SK-N-SH treated with all-trans-retinoic acid at 6 μM for 48 hours (cell line): ENCODE measurements around the gene PBX3.
A peak's percentile ranks its signal among the peaks of the same experiment; 100 is the strongest.

Source experiments
- ATAC-seq: fragments of 200-7000 bp; cut with Tn5 transposase; 3 replicates; pipeline ENCODE4 v1.9.1; 2020; ENCODE audit warnings: mild to moderate bottlenecking, moderate library complexity
- ARNTL ChIP-seq: fragments of 450-650 bp; formaldehyde crosslinking; IDR thresholded peaks from 2 replicates; pipeline ENCODE4 v1.5.0; 2020; ENCODE audit warnings: low read depth, mild to moderate bottlenecking, moderate library complexity, borderline replicate concordance
- BACH2 ChIP-seq: fragments of 250-450 bp; sonication (Bioruptor Pico); IDR thresholded peaks from 2 replicates; pipeline ENCODE4 v1.9.0; 2021; ENCODE audit warnings: mild to moderate bottlenecking, borderline replicate concordance
- CSDC2 ChIP-seq: fragments of 250-450 bp; sonication (Bioruptor Pico); IDR thresholded peaks from 2 replicates; pipeline ENCODE4 v1.5.0; 2020; ENCODE audit warnings: mild to moderate bottlenecking, moderate library complexity
- ESRRG ChIP-seq: fragments of 250-450 bp; sonication (Bioruptor Pico); IDR thresholded peaks from 2 replicates; pipeline ENCODE4 v1.6.1; 2021; ENCODE audit warnings: mild to moderate bottlenecking
- GLIS3 ChIP-seq: fragments of 250-450 bp; sonication (Bioruptor Pico); IDR thresholded peaks from 2 replicates; pipeline ENCODE4 v1.5.0; 2020; ENCODE audit warnings: mild to moderate bottlenecking, moderate library complexity
- ISL1 ChIP-seq: fragments of 250-450 bp; sonication (Bioruptor Pico); IDR thresholded peaks from 2 replicates; pipeline ENCODE4 v2.1.2; 2022; ENCODE audit warnings: mild to moderate bottlenecking, moderate library complexity
- OSR1 ChIP-seq: fragments of 250-450 bp; sonication (Bioruptor Pico); IDR thresholded peaks from 2 replicates; pipeline ENCODE4 v1.8.0; 2022; ENCODE audit warnings: moderate library complexity, mild to moderate bottlenecking, inconsistent platforms
- PPARA ChIP-seq: fragments of 250-450 bp; sonication (Bioruptor Pico); IDR thresholded peaks from 2 replicates; pipeline ENCODE4 v1.5.0; 2020; ENCODE audit warnings: mild to moderate bottlenecking, borderline replicate concordance
- RARB ChIP-seq: fragments of 250-450 bp; sonication (Bioruptor Pico); IDR thresholded peaks from 2 replicates; pipeline ENCODE4 v1.8.0; 2021; ENCODE audit warnings: mild to moderate bottlenecking, moderate library complexity
- SNAI2 ChIP-seq: fragments of 250-450 bp; sonication (Bioruptor Pico); IDR thresholded peaks from 2 replicates; pipeline ENCODE4 v1.5.0; 2020; ENCODE audit warnings: mild to moderate bottlenecking, moderate library complexity
- TCF4 ChIP-seq: fragments of 250-450 bp; sonication (Bioruptor Pico); IDR thresholded peaks from 2 replicates; pipeline ENCODE4 v1.8.0; 2021; ENCODE audit warnings: mild to moderate bottlenecking, moderate library complexity, borderline replicate concordance
- TOX ChIP-seq: fragments of 250-450 bp; sonication (Bioruptor Pico); IDR thresholded peaks from 2 replicates; pipeline ENCODE4 v1.8.0; 2021; ENCODE audit warnings: mild to moderate bottlenecking, moderate library complexity, borderline replicate concordance
- ZC3H10 ChIP-seq: fragments of 250-450 bp; sonication (Bioruptor Pico); IDR thresholded peaks from 2 replicates; pipeline ENCODE4 v1.5.1; 2021; ENCODE audit warnings: mild to moderate bottlenecking, moderate library complexity
- ZFP3 ChIP-seq: fragments of 250-450 bp; sonication (Bioruptor Pico); IDR thresholded peaks from 2 replicates; pipeline ENCODE4 v1.5.0; 2020; ENCODE audit warnings: mild to moderate bottlenecking, moderate library complexity
- ZFP30 ChIP-seq: fragments of 450-650 bp; formaldehyde crosslinking; IDR thresholded peaks from 2 replicates; pipeline ENCODE4 v1.5.0; 2022; ENCODE audit warnings: mild to moderate bottlenecking, moderate library complexity
- ZNF565 ChIP-seq: fragments of 450-650 bp; formaldehyde crosslinking; conservative IDR thresholded peaks from 2 replicates; pipeline ENCODE4 v1.5.0; 2020; ENCODE audit warnings: low read depth, mild to moderate bottlenecking, moderate library complexity
- ZNF70 ChIP-seq: fragments of 450-650 bp; formaldehyde crosslinking; IDR thresholded peaks from 2 replicates; pipeline ENCODE4 v1.5.0; 2020; ENCODE audit warnings: mild to moderate bottlenecking, moderate library complexity
- ZNF8 ChIP-seq: fragments of 450-650 bp; formaldehyde crosslinking; IDR thresholded peaks from 2 replicates; pipeline ENCODE4 v1.5.0; 2020; ENCODE audit warnings: mild to moderate bottlenecking, moderate library complexity
- TF ChIP-seq, protein P1 (sequence below): fragments of 250-450 bp; sonication (Bioruptor Pico); IDR thresholded peaks from 2 replicates; pipeline ENCODE4 v1.8.0; 2020; ENCODE audit warnings: mild to moderate bottlenecking, moderate library complexity, borderline replicate concordance
- TF ChIP-seq, protein P2 (sequence below): fragments of 250-450 bp; sonication (Bioruptor Pico); IDR thresholded peaks from 2 replicates; pipeline ENCODE4 v1.8.0; 2021; ENCODE audit warnings: low read depth, mild to moderate bottlenecking, moderate library complexity, borderline replicate concordance
- TF ChIP-seq, protein P3 (sequence below): fragments of 250-450 bp; sonication (Bioruptor Pico); IDR thresholded peaks from 2 replicates; pipeline ENCODE4 v1.5.0; 2020; ENCODE audit warnings: mild to moderate bottlenecking, moderate library complexity
- TF ChIP-seq, protein P4 (sequence below): fragments of 250-450 bp; sonication (Bioruptor Pico); IDR thresholded peaks from 2 replicates; pipeline ENCODE4 v1.5.1; 2021; ENCODE audit warnings: mild to moderate bottlenecking, moderate library complexity

PBX3 gene

DNA sequence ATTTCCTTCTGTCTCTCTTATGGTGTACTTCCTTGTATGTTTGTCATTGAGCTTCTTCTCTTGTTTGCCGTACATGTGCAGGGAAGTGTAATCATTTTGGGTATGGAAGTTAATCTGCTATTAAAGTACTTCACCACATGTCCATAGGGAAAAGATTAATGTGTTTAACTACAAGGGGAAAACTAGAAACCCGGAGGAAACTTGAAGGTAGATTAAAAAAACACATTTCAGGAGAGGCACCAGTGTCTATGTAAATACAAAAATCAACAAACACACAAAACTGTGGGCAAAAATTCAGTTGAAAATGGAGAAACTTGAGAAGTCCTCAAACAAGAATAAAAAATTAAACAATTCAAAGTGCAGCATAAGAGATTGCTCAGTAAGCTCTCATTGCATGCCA, 166.4 kb downstream of the PBX3 start:
- TF ChIP-seq ARNTL (CRISPR knock-in tag) (no peak), ZNF70 (no peak), ZC3H10 (CRISPR knock-in tag) (no peak), OSR1 (no peak), SNAI2 (CRISPR knock-in tag) (no peak), GLIS3 (no peak), ISL1 (CRISPR knock-in tag) (no peak), TOX (CRISPR knock-in tag) (no peak), ZFP30 (CRISPR knock-in tag) (no peak), ESRRG (CRISPR knock-in tag) (no peak), ZNF8 (CRISPR knock-in tag) (no peak), ZFP3 (CRISPR knock-in tag) (no peak), BACH2 (CRISPR knock-in tag) (no peak), CSDC2 (CRISPR knock-in tag) (no peak)
- TF ChIP-seq, protein P1, sequence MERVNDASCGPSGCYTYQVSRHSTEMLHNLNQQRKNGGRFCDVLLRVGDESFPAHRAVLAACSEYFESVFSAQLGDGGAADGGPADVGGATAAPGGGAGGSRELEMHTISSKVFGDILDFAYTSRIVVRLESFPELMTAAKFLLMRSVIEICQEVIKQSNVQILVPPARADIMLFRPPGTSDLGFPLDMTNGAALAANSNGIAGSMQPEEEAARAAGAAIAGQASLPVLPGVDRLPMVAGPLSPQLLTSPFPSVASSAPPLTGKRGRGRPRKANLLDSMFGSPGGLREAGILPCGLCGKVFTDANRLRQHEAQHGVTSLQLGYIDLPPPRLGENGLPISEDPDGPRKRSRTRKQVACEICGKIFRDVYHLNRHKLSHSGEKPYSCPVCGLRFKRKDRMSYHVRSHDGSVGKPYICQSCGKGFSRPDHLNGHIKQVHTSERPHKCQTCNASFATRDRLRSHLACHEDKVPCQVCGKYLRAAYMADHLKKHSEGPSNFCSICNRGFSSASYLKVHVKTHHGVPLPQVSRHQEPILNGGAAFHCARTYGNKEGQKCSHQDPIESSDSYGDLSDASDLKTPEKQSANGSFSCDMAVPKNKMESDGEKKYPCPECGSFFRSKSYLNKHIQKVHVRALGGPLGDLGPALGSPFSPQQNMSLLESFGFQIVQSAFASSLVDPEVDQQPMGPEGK (CRISPR knock-in tag), result no peak
- TF ChIP-seq, protein P2, sequence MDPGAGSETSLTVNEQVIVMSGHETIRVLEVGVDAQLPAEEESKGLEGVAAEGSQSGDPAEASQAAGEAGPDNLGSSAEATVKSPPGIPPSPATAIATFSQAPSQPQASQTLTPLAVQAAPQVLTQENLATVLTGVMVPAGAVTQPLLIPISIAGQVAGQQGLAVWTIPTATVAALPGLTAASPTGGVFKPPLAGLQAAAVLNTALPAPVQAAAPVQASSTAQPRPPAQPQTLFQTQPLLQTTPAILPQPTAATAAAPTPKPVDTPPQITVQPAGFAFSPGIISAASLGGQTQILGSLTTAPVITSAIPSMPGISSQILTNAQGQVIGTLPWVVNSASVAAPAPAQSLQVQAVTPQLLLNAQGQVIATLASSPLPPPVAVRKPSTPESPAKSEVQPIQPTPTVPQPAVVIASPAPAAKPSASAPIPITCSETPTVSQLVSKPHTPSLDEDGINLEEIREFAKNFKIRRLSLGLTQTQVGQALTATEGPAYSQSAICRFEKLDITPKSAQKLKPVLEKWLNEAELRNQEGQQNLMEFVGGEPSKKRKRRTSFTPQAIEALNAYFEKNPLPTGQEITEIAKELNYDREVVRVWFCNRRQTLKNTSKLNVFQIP (CRISPR knock-in tag), result no peak
- ATAC-seq, result no peak

DNA sequence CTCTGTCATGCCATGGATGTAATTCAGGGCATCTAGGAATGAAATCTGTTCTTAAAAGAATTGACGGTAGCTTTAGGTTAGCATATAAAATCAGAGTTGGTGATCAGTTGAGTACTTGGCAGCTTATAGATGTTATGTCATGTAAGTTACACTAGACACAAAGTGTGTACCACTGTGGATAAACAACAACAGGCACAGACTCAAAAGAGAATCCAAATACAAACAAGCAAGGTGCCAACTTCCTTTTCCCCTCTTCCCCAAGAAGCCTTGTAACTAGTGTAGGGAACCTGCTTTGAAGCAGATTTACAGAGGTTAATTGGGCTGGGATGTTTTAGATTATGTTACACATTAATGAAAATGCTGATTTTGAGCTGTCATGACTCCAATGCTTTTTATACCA, 167.2 kb downstream of the PBX3 start:
- TF ChIP-seq RARB, result no peak
- TF ChIP-seq ZFP3 (CRISPR knock-in tag), result no peak
- no peak for TF ChIP-seq PPARA (CRISPR knock-in tag)
- TF ChIP-seq SNAI2 (CRISPR knock-in tag), result no peak
- TF ChIP-seq OSR1, result no peak
- no peak for TF ChIP-seq ZC3H10 (CRISPR knock-in tag)
- no peak for TF ChIP-seq TOX (CRISPR knock-in tag)
- no peak for TF ChIP-seq BACH2 (CRISPR knock-in tag)
- TF ChIP-seq ISL1 (CRISPR knock-in tag), result no peak
- no peak for TF ChIP-seq ZFP30 (CRISPR knock-in tag)
- TF ChIP-seq, protein P3, sequence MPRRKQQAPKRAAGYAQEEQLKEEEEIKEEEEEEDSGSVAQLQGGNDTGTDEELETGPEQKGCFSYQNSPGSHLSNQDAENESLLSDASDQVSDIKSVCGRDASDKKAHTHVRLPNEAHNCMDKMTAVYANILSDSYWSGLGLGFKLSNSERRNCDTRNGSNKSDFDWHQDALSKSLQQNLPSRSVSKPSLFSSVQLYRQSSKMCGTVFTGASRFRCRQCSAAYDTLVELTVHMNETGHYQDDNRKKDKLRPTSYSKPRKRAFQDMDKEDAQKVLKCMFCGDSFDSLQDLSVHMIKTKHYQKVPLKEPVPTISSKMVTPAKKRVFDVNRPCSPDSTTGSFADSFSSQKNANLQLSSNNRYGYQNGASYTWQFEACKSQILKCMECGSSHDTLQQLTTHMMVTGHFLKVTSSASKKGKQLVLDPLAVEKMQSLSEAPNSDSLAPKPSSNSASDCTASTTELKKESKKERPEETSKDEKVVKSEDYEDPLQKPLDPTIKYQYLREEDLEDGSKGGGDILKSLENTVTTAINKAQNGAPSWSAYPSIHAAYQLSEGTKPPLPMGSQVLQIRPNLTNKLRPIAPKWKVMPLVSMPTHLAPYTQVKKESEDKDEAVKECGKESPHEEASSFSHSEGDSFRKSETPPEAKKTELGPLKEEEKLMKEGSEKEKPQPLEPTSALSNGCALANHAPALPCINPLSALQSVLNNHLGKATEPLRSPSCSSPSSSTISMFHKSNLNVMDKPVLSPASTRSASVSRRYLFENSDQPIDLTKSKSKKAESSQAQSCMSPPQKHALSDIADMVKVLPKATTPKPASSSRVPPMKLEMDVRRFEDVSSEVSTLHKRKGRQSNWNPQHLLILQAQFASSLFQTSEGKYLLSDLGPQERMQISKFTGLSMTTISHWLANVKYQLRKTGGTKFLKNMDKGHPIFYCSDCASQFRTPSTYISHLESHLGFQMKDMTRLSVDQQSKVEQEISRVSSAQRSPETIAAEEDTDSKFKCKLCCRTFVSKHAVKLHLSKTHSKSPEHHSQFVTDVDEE (CRISPR knock-in tag), result no peak
- no peak for TF ChIP-seq ZNF70
- TF ChIP-seq, protein P1 (CRISPR knock-in tag), result no peak
- no peak for TF ChIP-seq GLIS3
- TF ChIP-seq ESRRG (CRISPR knock-in tag), result no peak
- TF ChIP-seq CSDC2 (CRISPR knock-in tag), result no peak
- peak; percentile 17; the same call in 2 of the 3 replicates for ATAC-seq

DNA sequence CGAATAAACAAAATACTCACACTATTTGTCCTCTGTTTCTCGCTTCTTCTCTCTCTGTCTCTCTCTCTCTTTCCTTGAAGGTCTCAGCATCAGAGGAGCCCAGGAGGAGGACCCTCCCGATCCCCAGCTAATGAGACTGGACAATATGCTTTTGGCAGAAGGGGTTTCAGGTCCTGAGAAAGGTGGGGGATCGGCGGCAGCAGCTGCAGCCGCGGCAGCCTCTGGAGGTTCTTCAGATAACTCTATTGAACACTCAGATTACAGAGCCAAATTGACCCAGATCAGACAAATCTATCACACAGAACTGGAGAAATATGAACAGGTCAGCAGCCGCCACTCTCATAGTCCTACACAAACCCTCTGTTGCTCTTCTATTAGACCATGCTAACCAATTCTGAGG, 168.4 kb downstream of the PBX3 start:
- ATAC-seq, result no peak
- TF ChIP-seq ZFP30 (CRISPR knock-in tag) (no peak), TOX (CRISPR knock-in tag) (no peak), ZNF565 (CRISPR knock-in tag) (no peak), ISL1 (CRISPR knock-in tag) (no peak), ZNF8 (CRISPR knock-in tag) (no peak), ESRRG (CRISPR knock-in tag) (no peak), TCF4 (no peak), ZNF70 (no peak), GLIS3 (no peak), ZFP3 (CRISPR knock-in tag) (no peak), BACH2 (CRISPR knock-in tag) (no peak), ZC3H10 (CRISPR knock-in tag) (no peak), ARNTL (CRISPR knock-in tag) (no peak)
- TF ChIP-seq, protein P3 (CRISPR knock-in tag), result no peak
- TF ChIP-seq, protein P2 (CRISPR knock-in tag), result no peak
- TF ChIP-seq, protein P4, sequence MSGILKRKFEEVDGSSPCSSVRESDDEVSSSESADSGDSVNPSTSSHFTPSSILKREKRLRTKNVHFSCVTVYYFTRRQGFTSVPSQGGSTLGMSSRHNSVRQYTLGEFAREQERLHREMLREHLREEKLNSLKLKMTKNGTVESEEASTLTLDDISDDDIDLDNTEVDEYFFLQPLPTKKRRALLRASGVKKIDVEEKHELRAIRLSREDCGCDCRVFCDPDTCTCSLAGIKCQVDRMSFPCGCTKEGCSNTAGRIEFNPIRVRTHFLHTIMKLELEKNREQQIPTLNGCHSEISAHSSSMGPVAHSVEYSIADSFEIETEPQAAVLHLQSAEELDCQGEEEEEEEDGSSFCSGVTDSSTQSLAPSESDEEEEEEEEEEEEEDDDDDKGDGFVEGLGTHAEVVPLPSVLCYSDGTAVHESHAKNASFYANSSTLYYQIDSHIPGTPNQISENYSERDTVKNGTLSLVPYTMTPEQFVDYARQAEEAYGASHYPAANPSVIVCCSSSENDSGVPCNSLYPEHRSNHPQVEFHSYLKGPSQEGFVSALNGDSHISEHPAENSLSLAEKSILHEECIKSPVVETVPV (CRISPR knock-in tag), result no peak
